Myocyte (in vitro differentiated cells): ENCODE data around the gene EFHC1. TPM values are rescaled to one million over a fixed set of nuclear protein-coding genes. Genes with fewer than 3 reads are reported as not detected.
"Not testable (repeated sequence)": the region's sequence is repeated elsewhere in the genome, so short reads cannot be mapped to it uniquely, and the experiment has no call there.

Source experiments
- DNase-seq: peaks from one replicate; pipeline ENCODE4 v3.0.0-alpha.2; 2012; ENCODE audit warnings: low read depth
- polyA plus RNA-seq: library from polyadenylated mRNA; unstranded; fragments of >200 nt; gene quantifications from one replicate; pipeline ENCODE4 v1.2.1, GENCODE V29; 2012; ENCODE audit warnings: missing spikeins
- total RNA-seq: library from RNA; depleted of rRNA; stranded (reverse); fragments of >200 nt; gene quantifications from 2 replicates; pipeline ENCODE4 v1.2.3, GENCODE V29; 2014

EFHC1 gene
- 47.2 and 47.5 TPM in 2 replicates for total RNA-seq
- polyA plus RNA-seq: 31.0 TPM

- peak; percentile 98 for DNase-seq
Observed at GRCh38 chr6:52419809-52420667, at the start of gene EFHC1. TSS of gene EFHC1 (plus strand) at chr6:52420342. CDS start at chr6:52420411, 69 bp downstream.

GRCh38 chr6:52371656-52372191, 48.4 kb upstream of the EFHC1 start:
- DNase-seq: peak; percentile 73

- no peak for DNase-seq
Observed at GRCh38 chr6:52373151-52373690, 46.9 kb upstream of the EFHC1 start.

- no peak for DNase-seq
Observed at GRCh38 chr6:52374247-52374646, 45.9 kb upstream of the EFHC1 start.

GRCh38 chr6:52375780-52376556, 44.2 kb upstream of the EFHC1 start:
- DNase-seq: no peak

GRCh38 chr6:52376763-52377162, 43.4 kb upstream of the EFHC1 start:
- no peak for DNase-seq

GRCh38 chr6:52377538-52378221, 42.5 kb upstream of the EFHC1 start:
- no peak for DNase-seq

- no peak for DNase-seq
Observed at GRCh38 chr6:52381249-52381648, 38.9 kb upstream of the EFHC1 start.

GRCh38 chr6:52384145-52384766, 35.9 kb upstream of the EFHC1 start:
- DNase-seq: no peak

GRCh38 chr6:52385074-52385473, 35.1 kb upstream of the EFHC1 start:
- no peak for DNase-seq

- DNase-seq: not testable (repeated sequence)
Observed at GRCh38 chr6:52388119-52388518, 32.0 kb upstream of the EFHC1 start.

GRCh38 chr6:52388790-52389189, 31.4 kb upstream of the EFHC1 start:
- DNase-seq: no peak

- DNase-seq: no peak
Observed at GRCh38 chr6:52389264-52389625, 30.9 kb upstream of the EFHC1 start.

- DNase-seq: no peak
Observed at GRCh38 chr6:52389626-52390360, 30.3 kb upstream of the EFHC1 start.

GRCh38 chr6:52390361-52390727, 29.8 kb upstream of the EFHC1 start:
- DNase-seq: peak; percentile 28

GRCh38 chr6:52391599-52391998, 28.5 kb upstream of the EFHC1 start:
- no peak for DNase-seq

- DNase-seq: no peak
Observed at GRCh38 chr6:52392944-52393343, 27.2 kb upstream of the EFHC1 start.

GRCh38 chr6:52393780-52394179, 26.4 kb upstream of the EFHC1 start:
- no peak for DNase-seq

- no peak for DNase-seq
Observed at GRCh38 chr6:52394251-52394666, 25.9 kb upstream of the EFHC1 start.

GRCh38 chr6:52395969-52396368, 24.2 kb upstream of the EFHC1 start:
- no peak for DNase-seq
